Measurements from ENCODE around the gene SUSD4.

SUSD4 gene

DNA sequence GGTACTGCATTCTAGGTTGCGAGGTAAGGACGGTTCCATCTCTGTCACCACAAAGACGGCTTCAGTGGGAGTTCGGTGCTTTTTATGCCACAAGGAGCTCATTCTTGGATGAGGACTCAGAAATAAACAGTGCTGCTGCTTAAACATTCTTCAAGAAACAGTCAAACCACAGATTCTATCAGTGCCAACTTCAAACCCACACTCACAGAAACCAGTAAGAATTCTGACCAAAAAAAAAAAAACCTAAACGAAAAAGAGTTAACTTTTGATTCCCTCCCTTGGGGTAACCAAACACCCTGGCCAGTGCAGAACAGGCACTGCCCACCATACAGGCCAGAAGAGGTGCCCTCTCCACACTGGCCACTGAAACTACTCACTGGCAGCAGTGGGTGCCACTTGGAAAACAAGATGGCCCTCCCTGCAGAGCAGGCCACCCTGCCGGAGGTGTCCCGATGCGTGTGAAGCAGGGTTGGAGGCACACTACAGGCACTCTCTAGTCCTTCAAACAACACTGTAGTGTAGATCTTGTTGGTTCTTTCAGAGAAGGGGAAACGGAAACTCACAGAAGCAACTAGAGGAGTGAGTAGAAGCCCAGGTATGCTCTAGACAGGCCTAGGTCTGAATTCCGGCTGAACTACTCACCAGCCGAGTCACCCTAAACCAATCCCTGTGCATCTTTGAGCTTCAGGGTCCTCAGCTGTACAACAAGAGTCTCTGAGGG is 133.7 kb downstream of the SUSD4 start:
- DNase-seq (ENCODE audit: low read depth in 2 of 2), result peak in 1 of 2 experiments; percentile 21

DNA sequence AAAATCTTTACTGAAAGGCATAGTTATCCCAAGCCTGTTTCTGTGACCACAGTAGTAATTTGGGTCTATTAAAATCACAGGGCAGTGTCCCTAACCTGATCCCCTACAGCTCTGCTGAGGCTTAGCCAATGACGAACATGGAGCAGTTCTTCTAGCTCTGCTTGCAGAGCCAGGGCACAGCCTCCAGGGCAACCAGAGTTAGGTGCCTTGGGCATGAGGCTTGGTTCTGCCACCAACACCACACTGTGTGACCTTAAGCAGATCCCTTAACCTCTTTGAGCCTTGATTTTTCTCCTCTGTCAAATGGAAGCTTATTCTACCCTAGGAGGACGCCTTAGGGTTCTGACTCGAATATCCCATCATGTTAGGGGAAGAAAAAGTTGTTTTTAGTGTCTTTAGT is 134.2 kb downstream of the SUSD4 start:
- no peak for DNase-seq (ENCODE audit: low read depth in 2 of 2)

DNA sequence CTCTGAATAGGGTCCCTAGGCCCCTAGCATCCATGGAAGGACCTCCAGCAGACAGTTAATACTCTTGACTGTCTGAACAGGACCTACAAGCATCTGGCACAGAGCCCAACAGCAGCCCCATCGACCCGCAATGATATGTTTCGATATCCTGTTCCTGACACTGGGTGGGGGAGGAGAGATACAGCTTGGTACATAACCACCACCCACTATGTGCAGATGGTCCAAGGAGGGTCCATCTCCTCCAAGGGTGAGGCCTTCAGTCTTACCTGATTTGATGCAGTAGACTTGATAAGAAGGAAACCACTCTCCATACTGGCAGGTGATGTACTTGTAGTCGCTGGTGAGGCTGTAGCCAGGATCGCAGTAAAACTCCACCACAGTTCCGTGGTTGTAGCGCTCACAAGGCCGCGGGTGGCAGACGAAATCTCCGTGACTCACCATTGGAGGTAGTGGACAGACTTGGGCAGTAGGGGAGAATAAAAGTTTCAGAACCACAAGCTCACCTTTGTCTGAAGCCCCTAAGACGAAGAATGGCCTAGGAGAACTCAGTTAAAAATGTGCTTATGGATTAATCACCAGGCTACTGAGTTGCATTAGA is 134.9 kb downstream of the SUSD4 start:
- DNase-seq (ENCODE audit: low read depth in 2 of 2), result no peak

DNA sequence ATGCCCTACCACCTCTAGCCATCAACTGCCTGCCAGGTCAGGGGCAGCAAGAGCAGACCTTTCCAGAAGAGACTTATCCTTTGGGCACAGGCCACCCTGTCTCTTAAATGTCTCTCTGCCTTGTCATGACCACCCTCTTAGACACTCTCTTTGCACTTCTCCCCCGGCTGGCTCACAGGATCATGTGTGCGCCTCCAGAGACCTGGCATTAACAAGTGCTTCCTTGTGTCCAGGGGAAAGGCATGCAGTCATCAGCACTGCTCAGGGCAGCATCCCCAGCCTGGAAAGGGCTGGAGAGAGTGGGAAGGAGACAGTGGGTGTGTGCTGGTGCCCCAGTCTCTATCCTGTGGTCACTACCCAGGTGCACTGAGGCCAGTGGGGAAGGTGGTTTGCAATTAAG is 135.8 kb downstream of the SUSD4 start:
- DNase-seq (ENCODE audit: low read depth in 2 of 2), result no peak

DNA sequence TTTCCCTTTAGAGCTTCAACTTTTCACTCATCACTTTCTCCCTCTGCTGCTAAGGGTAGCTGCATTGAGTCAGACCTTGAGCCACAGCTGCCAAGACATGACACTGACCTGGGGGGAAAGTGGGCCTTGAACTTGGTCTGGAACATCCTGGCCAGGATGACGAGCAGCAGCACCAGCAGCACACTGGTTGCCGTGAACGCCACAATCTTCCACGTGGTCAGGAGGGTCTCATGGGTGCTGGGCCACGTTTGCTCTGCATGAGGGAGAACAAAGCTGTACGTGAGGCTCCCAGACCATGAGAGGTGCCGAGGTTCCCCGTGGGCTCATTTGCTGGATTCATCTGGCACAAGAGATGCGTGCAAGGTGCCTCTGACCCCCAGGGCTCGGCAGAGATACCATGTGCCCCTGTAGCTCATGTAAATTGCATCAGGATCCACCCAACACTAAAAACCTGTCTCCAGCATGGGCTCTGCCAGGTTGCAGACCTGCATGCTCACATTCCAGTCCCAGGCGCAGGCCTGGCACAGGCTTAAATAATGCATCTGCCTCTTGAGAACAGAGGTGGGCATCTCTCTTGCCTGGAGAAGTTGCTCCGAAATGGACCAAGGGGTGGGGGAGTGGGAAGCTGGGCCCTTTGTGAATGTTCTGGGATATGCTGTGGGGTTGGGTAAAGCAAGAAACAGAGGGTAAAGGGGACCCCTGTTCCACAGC is 136.3 kb downstream of the SUSD4 start:
- no peak for DNase-seq (ENCODE audit: low read depth in 2 of 2)

DNA sequence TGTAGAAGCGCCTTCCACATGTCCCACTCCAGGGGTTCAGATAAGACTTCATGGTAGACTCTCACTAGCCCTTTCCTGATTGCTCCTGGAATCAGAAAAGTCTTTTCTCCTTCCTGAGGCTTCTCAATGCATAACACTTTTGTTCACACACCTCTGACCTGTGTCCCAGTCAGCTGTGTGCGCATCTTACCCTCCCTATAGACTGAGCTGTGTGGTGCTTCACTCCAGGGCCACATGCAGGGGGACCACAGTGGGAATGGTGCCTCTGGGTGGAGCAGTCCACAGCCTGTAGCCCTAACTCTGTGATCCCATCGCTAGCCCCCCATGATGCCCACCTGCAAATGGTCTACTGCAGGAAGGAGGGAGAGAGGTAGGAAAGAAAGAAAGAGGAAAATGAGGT is 136.9 kb downstream of the SUSD4 start:
- DNase-seq (ENCODE audit: low read depth in 2 of 2), result no peak

DNA sequence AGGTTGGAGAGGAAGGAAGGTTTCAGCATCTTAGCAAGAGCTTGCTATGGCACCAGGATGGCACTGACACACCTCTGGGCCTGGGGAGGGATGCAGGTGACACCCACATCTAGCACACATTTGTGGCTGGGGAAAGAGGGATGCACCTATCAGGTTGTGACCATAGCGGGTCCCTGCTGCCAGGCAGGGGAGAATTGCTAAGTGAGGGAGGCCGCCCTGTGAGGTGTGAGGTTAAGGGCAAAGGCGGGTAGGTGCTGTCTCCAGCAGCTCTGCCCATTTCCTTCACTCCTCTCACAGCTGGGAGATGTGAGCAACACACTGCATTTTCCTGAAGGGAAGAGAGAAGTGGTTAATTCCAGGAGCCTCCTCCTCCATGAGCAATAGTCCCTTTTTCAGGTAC is 137.7 kb downstream of the SUSD4 start:
- no peak for DNase-seq (ENCODE audit: low read depth in 2 of 2)

DNA sequence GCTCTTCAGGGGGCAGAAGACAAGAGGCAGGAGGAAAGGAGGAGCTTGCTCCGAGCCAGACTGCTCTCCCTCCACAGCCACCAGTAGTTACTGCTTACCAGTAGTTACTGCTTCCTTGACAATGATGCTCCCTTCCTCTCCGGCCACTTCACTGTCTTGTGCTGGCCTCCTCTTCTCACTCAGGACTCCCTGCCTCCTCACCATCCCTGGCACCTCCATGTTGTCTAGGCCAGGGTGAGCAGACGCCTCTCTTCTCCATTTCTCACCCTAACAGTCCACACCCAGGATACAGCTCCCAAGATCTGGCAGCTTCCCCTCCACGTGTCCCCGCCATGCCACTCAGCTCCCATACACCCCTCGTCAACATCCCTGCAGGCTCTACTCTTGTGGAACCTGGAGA is 138.5 kb downstream of the SUSD4 start:
- DNase-seq (ENCODE audit: low read depth in 2 of 2), result no peak

DNA sequence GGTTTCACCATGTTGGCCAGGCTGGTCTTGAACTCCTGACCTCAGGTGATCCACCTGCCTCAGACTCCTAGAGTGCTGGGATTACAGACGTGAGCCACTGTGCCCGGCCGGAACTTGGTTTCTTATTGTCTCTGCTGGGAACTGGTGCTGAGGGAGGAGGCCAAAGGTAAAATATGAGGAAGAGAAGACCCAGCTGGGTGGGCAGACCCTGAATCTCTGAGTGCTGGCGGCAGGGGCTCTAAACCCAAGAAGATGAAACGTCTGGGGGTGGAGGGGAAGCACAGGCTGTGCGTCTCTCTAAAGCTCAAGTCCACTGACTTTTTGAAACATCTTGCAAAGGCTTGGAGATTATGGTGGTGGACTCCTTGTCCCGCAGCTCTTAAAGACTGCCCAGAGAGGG is 138.9 kb downstream of the SUSD4 start:
- no peak for DNase-seq (ENCODE audit: low read depth in 2 of 2)

DNA sequence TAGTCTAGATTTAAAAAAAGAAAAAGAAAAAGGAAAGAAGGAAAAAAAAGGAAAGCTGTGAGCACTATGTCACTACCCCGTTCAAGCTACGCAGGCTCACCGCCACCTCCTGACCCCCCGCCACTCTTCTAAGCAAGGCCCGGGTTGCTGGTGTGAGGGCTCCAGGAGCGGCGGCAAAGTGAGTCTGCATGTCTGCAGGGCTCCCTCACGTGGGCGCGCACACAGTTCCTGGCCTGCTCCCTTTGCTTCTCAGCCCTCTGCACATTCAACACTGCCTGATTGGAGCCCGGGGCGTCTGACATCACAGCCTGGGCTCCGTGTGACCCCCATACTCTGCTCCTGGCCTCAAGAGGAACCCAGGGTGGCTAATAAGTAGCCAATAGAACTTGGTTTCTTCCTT is 139.5 kb downstream of the SUSD4 start:
- no peak for DNase-seq (ENCODE audit: low read depth in 2 of 2)

DNA sequence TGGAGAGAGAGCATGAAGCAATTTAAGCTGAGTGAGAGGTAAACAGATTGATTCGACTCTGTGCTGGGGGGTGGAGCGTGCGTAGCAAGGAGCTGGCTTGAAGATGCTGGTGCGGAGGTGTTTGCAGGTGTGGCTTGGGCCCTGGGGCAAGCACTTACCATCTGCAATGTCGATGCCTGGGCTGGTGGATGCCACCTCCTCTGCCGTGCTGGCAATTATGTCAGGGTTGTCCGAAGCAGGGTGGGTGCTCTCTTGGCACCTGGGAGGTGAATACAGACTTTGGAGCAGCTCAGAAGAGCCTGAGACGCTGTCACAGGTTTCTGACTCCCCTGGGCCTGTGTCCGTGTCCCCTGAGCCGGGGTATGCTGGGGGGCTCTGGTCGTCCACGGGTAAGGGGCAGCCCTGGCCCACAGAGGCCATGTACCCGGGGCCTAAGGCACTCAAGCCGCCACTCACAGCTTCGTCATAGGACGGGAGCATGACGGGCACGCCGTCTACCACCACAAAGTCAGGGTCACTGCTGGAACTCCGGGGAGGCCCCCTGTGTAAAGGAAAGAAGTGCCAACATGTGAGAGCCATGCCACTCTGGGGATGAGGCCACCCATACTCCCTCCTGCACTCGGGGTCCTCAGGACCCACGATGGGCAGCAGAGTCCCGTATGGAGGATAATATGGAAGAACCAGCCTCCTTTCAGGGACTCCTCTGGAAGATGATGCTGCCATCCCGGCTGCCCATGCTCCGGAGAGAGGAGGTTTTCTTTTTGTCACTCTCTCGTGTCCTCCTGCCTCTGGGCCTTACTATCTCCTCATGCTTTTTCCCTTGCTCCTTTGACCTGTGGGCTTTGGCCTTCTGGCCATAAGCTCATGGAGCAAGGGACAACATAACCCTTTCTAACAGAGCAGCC is 140.6 kb downstream of the SUSD4 start:
- no peak for DNase-seq (ENCODE audit: low read depth in 2 of 2)

DNA sequence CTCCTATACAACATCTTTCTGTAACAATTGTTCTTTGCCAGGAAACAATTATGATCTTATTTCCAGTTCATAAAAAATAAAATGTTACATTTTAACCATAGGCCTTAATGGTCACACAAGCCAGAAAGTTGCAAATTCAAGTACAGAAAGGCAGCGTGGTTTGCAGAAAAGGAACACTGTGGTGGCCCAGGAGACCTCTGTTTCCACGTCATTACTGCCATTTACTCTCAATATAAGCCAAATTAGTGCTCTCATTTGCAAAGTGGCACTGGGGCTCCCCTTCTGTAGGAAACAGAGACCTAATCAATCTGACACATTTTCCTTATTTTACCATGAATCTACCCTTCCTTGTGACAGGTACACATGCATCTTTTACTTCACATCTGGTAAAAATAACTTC is 141.6 kb downstream of the SUSD4 start:
- no peak for DNase-seq (ENCODE audit: low read depth in 2 of 2)

DNA sequence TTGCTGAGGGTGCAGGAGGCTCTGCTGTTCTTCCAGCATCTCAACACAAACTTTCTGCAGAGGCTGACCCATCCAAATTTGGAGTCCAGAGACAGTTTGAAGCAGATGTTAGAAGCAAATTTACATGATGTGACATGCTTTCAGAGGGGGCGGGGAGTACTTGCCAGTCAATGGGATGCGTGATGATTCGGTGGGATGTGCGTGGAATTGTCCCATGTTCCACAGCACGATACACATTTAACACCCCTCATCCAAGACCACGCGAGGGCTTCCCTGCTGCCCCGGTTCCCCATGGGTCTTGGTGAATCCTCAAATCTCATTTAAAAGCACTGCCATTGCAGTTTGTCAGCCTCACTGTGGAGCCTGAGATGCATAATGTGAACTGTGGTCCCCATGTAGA is 142.3 kb downstream of the SUSD4 start:
- no peak for DNase-seq (ENCODE audit: low read depth in 2 of 2)

DNA sequence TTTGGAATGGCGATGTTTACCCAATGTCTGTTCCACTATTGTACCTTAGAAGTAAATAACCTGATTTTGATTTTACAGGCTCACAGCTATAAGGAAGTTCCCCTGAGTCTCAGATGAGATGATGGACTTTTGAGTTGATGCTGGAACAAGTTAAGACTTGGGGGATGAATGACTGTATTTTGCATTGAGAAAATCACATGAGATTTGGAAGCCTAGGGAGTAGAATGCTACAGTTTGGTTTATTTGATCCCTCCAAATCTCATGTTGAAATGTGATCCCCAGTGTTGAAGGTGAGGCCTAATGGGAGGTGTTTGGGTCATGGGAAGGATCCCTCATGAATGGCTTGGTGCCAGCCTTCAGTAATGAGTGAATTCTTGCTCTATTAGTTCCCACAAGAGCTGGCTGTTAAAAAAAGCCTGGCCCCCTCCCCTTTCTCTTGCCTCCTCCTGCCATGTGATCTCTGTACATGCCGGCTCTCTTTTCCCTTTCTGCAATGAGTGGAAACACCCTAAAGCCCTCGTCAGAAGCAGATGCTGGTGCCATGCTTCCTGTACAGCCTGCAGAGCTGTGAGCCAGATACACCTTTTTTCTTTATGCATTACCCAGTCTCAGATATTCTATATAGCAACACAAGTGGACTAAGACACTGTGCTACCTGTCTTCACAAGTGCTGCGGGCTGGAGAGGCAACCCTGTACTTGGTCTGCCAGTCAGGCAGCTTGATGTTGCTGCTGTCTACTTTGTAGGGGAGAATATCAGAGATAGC is 143.9 kb downstream of the SUSD4 start:
- no peak for DNase-seq (ENCODE audit: low read depth in 2 of 2)

DNA sequence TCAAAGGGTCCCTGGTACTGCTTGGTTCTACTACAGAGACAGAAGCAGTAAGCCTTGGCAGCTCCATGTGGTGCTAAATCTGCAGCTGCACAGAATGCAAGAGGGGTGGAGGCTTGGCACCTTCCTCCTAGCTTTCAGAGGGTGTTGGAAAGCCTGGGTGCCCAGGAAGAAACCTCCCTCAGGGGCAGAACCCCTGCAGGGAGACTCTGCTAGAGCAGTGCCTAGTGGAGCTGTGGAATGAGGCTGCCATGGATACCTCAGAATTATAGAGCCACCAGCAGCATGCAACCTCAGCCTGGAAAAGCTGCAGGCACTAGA is 144.7 kb downstream of the SUSD4 start:
- no peak for DNase-seq (ENCODE audit: low read depth in 2 of 2)

DNA sequence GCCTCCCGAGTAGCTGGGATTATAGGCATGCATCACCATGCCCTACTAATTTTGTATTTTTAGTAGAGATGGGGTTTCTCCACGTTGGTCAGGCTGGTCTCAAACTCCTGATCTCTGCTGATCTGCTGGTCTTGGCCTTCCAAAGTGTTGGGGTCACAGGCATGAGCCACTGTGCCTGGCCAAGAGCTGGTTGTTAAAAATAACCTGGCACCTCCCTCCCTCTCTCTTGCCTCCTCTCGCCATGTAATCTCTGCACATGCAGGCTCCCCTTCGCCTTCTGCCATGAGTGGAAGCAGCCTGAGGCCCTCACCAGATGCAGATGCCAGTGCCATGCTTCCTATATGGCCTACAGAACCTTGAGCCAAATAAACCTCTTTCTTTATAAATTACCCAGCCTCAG is 146.2 kb downstream of the SUSD4 start:
- no peak for DNase-seq (ENCODE audit: low read depth in 2 of 2)

DNA sequence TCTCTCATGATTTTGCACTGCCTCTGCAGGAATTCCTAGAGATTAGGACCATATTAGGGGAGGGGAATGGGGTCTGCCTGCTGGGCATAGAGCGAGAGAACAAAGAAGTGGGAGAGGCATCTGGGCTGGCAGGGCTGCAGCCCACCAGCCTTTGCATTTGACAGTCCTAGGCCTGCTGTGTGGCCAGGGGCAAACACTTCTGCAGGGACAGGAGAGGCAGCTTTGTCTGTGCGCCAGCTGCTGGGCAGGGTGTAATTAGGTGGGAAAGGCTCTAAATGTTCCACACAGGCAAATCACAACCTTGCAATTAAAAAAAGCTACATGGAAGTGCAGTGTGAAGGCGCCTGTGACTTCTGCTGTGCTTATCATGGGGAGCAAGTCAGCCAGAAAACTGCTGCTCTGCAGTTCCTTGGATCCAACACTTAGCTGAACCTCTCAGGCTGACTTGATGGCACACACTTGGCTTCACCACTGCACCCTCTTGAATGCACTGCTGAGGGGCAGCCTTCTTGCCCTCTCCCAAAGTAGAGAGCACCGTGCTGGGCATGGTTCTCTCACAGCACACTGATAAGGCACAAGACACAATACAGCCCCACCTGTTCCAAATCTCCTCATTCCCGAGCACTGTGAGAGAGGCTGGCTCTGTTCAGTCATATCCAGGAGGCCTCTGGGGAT is 147.3 kb downstream of the SUSD4 start:
- DNase-seq (ENCODE audit: low read depth in 2 of 2), result no peak

DNA sequence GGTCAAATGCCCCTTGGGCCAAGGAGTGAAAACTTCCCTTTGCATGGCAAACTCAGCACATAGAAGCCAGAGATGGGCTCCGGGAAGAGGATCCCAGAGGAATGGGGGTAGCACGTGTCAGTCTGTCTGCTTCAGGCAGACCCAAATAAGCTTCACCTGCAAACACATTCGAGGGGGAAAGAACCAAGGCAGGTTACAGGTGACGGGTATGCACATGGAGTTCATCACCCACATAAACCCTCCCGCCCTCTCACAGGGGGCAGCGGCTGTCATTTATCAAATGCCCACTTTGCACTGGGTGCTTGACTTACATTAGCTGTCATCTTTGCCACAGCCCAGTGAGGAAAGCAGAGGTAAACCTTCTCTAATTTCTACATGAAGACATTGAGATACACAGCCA is 147.9 kb downstream of the SUSD4 start:
- no peak for DNase-seq (ENCODE audit: low read depth in 2 of 2)

DNA sequence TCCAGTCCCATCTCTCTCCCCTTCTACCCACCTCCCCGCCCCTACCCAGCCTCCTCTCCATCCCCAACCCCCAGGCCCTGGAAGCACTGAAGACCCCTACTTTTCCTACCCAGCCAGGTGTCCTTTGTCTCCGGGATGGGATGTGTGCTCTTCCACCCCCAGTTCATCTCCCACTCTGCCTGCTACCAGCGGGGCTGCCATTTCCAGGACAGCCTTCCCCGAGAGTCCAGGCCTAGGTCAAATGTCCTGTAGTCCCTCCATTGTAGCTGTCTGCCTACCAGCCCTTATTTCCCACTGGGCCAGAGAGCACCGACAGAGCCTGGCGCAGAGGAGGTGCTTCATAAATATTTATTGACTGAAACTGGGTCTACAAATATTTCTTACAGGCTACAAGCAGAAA is 148.9 kb downstream of the SUSD4 start:
- DNase-seq (ENCODE audit: low read depth in 2 of 2), result no peak

DNA sequence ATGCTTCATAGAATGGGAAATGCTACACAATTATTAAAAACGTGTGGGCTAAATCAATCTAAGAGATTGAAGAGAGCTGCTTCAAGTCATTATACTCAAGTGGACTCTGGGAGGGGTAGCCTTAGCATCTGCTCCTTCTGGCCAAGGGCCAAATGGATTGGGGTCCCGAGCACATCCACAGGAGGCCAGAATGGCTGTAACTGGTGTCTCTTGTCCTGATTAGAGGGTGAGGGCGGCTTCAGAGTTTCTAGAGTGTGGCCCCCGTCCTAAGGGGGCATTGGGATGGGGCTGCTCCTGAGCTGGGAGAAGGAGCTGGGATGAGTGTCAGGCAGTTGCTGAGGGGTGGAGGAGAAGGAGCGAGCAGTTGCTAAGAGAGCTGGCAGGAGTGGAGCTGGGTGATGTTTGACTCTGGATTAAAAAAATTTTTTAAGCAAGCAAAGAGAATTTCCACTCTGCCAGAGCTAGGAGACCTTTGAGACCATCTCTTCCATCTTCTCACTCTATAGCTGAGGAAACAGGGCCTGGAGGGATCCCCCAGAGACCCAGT is 149.6 kb downstream of the SUSD4 start:
- no peak for DNase-seq (ENCODE audit: low read depth in 2 of 2)

DNA sequence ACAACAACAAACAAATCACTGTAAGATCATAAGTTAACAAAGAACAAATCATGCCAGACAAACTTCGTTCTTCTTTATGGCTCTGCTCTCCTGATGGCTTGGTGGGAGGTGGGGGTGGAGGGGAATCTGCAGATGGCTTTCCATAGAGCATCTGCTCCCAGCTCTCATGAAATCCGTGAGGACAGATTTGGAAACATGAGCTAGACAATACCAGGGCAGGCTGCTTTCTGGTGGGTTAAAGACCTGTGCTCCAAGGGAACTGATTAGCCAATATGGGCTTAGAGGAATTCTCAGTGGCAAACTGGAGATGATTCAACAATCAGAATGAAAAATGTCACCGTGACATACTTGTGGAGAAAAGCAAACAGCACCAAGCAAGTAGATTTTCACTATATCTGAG is 151.5 kb downstream of the SUSD4 start:
- DNase-seq (ENCODE audit: low read depth in 2 of 2), result no peak

All from stimulated activated CD4-positive, alpha-beta T cell treated with anti-CD3 and anti-CD28 coated beads, Interleukin-12 subunit alpha, Interleukin-12 subunit beta, amount 100 ng/mL, for 24 hours (primary cell).